Measurements from ENCODE around the gene ARID1B. TPM values are rescaled to one million over a fixed set of nuclear protein-coding genes. Genes with fewer than 3 reads are reported as not detected.
A peak's percentile ranks its signal among the peaks of the same experiment; 100 is the strongest.
"Not testable (repeated sequence)": the region's sequence is repeated elsewhere in the genome, so short reads cannot be mapped to it uniquely, and the experiment has no call there.

Gene ARID1B
- total and polyA plus RNA-seq, 9 donors = 44.2 to 72.5 (median 63.5) TPM

GRCh38 chr6:157143890-157144798 lies 367.0 kb downstream of the ARID1B start:
- Histone ChIP-seq H3K27me3 (ENCODE audit: control insufficient read depth, insufficient read depth, low read length) (no peaks in the 10 kb centered on the region), H3K36me3 (ENCODE audit: control insufficient read depth, insufficient read depth, low read length) (peaks cover 11% of the 10 kb centered on the region), H3K4me1 (ENCODE audit: control insufficient read depth, insufficient read depth, low read length) (peaks cover 44% of the 10 kb centered on the region), H3K9me3 (replicated peaks; ENCODE audit: control insufficient read depth, low read depth, low read length) (no peaks in the 10 kb centered on the region), H3K4me3 (ENCODE audit: low read length) (no peak overlapping the region), H3K27ac (ENCODE audit: low read length) (no peak overlapping the region)
- 73% methylated on average over 9 of the region's 17 CpGs for WGBS (ENCODE audit: insufficient coverage)
- peak; percentile 26 for DNase-seq

- peak; percentile 53 for DNase-seq
- peaks cover 44% of the 10 kb centered on the region for H3K4me1 ChIP-seq (ENCODE audit: control insufficient read depth, insufficient read depth, low read length)
- H3K27me3 ChIP-seq (ENCODE audit: control insufficient read depth, insufficient read depth, low read length) = no peaks in the 10 kb centered on the region
- H3K36me3 ChIP-seq (ENCODE audit: control insufficient read depth, insufficient read depth, low read length) = peaks cover 11% of the 10 kb centered on the region
- H3K4me3 ChIP-seq (ENCODE audit: low read length) = no peak overlapping the region
- 31% methylated on average over 15 of the region's 19 CpGs for WGBS (ENCODE audit: insufficient coverage)
- H3K9me3 ChIP-seq (replicated peaks; ENCODE audit: control insufficient read depth, low read depth, low read length) = no peaks in the 10 kb centered on the region
- H3K27ac ChIP-seq (ENCODE audit: low read length) = no peak overlapping the region
Observed at GRCh38 chr6:157144859-157145568, 367.8 kb downstream of the ARID1B start.

- Histone ChIP-seq H3K27me3 (ENCODE audit: control insufficient read depth, insufficient read depth, low read length) (no peaks in the 10 kb centered on the region), H3K4me3 (ENCODE audit: low read length) (no peak overlapping the region), H3K27ac (ENCODE audit: low read length) (no peak overlapping the region), H3K36me3 (ENCODE audit: control insufficient read depth, insufficient read depth, low read length) (peaks cover 15% of the 10 kb centered on the region), H3K4me1 (ENCODE audit: control insufficient read depth, insufficient read depth, low read length) (peaks cover 52% of the 10 kb centered on the region), H3K9me3 (replicated peaks; ENCODE audit: control insufficient read depth, low read depth, low read length) (no peaks in the 10 kb centered on the region)
- DNase-seq = peak; percentile 62
- 55% methylated on average over 3 of the region's 6 CpGs for WGBS (ENCODE audit: insufficient coverage)
Observed at GRCh38 chr6:157145656-157146285, 368.6 kb downstream of the ARID1B start.

GRCh38 chr6:157147054-157148026 lies 370.2 kb downstream of the ARID1B start:
- H3K9me3 ChIP-seq (replicated peaks; ENCODE audit: control insufficient read depth, low read depth, low read length); H3K27me3 ChIP-seq (ENCODE audit: control insufficient read depth, insufficient read depth, low read length); DNase-seq; H3K4me3 ChIP-seq (ENCODE audit: low read length); H3K27ac ChIP-seq (ENCODE audit: low read length): not testable (repeated sequence)
- WGBS (ENCODE audit: insufficient coverage) = 98% methylated on average over 22 of the region's 74 CpGs
- Histone ChIP-seq H3K4me1 (ENCODE audit: control insufficient read depth, insufficient read depth, low read length) (peaks cover 59% of the 10 kb centered on the region), H3K36me3 (ENCODE audit: control insufficient read depth, insufficient read depth, low read length) (peaks cover 14% of the 10 kb centered on the region)

GRCh38 chr6:157148391-157149323 lies 371.5 kb downstream of the ARID1B start:
- 64% methylated on average over 21 of the region's 25 CpGs for whole genome bisulfite sequencing (ENCODE audit: insufficient coverage)
- no peaks in the 10 kb centered on the region for H3K27me3 ChIP-seq (ENCODE audit: control insufficient read depth, insufficient read depth, low read length)
- no peak overlapping the region for H3K4me3 ChIP-seq (ENCODE audit: low read length)
- peak overlapping the region; percentile 76 for H3K27ac ChIP-seq (ENCODE audit: low read length)
- peaks cover 53% of the 10 kb centered on the region for H3K4me1 ChIP-seq (ENCODE audit: control insufficient read depth, insufficient read depth, low read length)
- no peaks in the 10 kb centered on the region for H3K9me3 ChIP-seq (replicated peaks; ENCODE audit: control insufficient read depth, low read depth, low read length)
- H3K36me3 ChIP-seq (ENCODE audit: control insufficient read depth, insufficient read depth, low read length) = peaks cover 17% of the 10 kb centered on the region
- DNase-seq = peak; percentile 88

- H3K27ac ChIP-seq (ENCODE audit: low read length) = no peak overlapping the region
- no peak for DNase-seq
- 100% methylated on average over 2 of the region's 6 CpGs for WGBS (ENCODE audit: insufficient coverage)
- H3K4me1 ChIP-seq (ENCODE audit: control insufficient read depth, insufficient read depth, low read length) = peaks cover 41% of the 10 kb centered on the region
- H3K36me3 ChIP-seq (ENCODE audit: control insufficient read depth, insufficient read depth, low read length) = peaks cover 23% of the 10 kb centered on the region
- H3K4me3 ChIP-seq (ENCODE audit: low read length) = no peak overlapping the region
- no peaks in the 10 kb centered on the region for H3K9me3 ChIP-seq (replicated peaks; ENCODE audit: control insufficient read depth, low read depth, low read length)
- H3K27me3 ChIP-seq (ENCODE audit: control insufficient read depth, insufficient read depth, low read length) = no peaks in the 10 kb centered on the region
Observed at GRCh38 chr6:157150076-157150475, 372.9 kb downstream of the ARID1B start.

GRCh38 chr6:157151029-157151428 lies 373.9 kb downstream of the ARID1B start:
- Histone ChIP-seq H3K9me3 (replicated peaks; ENCODE audit: control insufficient read depth, low read depth, low read length) (no peaks in the 10 kb centered on the region), H3K4me1 (ENCODE audit: control insufficient read depth, insufficient read depth, low read length) (peaks cover 31% of the 10 kb centered on the region), H3K4me3 (ENCODE audit: low read length) (no peak overlapping the region), H3K36me3 (ENCODE audit: control insufficient read depth, insufficient read depth, low read length) (peaks cover 23% of the 10 kb centered on the region), H3K27me3 (ENCODE audit: control insufficient read depth, insufficient read depth, low read length) (no peaks in the 10 kb centered on the region), H3K27ac (ENCODE audit: low read length) (no peak overlapping the region)
- WGBS (ENCODE audit: insufficient coverage) = 92% methylated on average over 7 of the region's 11 CpGs
- no peak for DNase-seq

- H3K27me3 ChIP-seq (ENCODE audit: control insufficient read depth, insufficient read depth, low read length) = no peaks in the 10 kb centered on the region
- H3K4me1 ChIP-seq (ENCODE audit: control insufficient read depth, insufficient read depth, low read length) = peaks cover 31% of the 10 kb centered on the region
- DNase-seq = peak; percentile 70
- no peak overlapping the region for H3K4me3 ChIP-seq (ENCODE audit: low read length)
- peaks cover 30% of the 10 kb centered on the region for H3K36me3 ChIP-seq (ENCODE audit: control insufficient read depth, insufficient read depth, low read length)
- WGBS (ENCODE audit: insufficient coverage) = no CpG with 5 or more reads among the region's 3 CpGs
- no peaks in the 10 kb centered on the region for H3K9me3 ChIP-seq (replicated peaks; ENCODE audit: control insufficient read depth, low read depth, low read length)
- H3K27ac ChIP-seq (ENCODE audit: low read length) = peak overlapping the region; percentile 32
Observed at GRCh38 chr6:157151989-157152388, 374.8 kb downstream of the ARID1B start.
